ENCODE measurements around the gene FGF14. TPM values are rescaled to one million over a fixed set of nuclear protein-coding genes. Genes with fewer than 3 reads are reported as not detected.

The FGF14 gene
- total RNA-seq, 4 donors from 2014 or later = 0.08 to 1.4 (median 0.22) TPM

- Histone ChIP-seq H3K4me3 (no peak overlapping the region), H3K9me3 (no peaks in the 10 kb centered on the region), H3K36me3 (no peaks in the 10 kb centered on the region), H3K4me1 (no peaks in the 10 kb centered on the region), H3K27ac (no peak overlapping the region), H3K27me3 (no peaks in the 10 kb centered on the region)
- no peak for TF ChIP-seq EP300 (IDR thresholded peaks at IDR 0.05)
- no peak for TF ChIP-seq CTCF (IDR thresholded peaks at IDR 0.05)
- TF ChIP-seq POLR2AphosphoS5 (IDR thresholded peaks at IDR 0.05) = no peak
- no peak for TF ChIP-seq POLR2A (IDR thresholded peaks at IDR 0.05)
- no peak for DNase-seq (ENCODE audit: low spot score in 2 of 2)
- 79% methylated on average over 3 of the region's 3 CpGs for WGBS
Measured at GRCh38 chr13:101728615-101729014, 673.2 kb downstream of the FGF14 start.

GRCh38 chr13:101728021-101728420 is 673.8 kb downstream of the FGF14 start:
- H3K27ac ChIP-seq = no peak overlapping the region

GRCh38 chr13:101727118-101727517 is 674.7 kb downstream of the FGF14 start:
- TF ChIP-seq POLR2A (IDR thresholded peaks at IDR 0.05) (no peak), CTCF (IDR thresholded peaks at IDR 0.05) (no peak), POLR2AphosphoS5 (IDR thresholded peaks at IDR 0.05) (no peak), EP300 (IDR thresholded peaks at IDR 0.05) (no peak)
- no peaks in the 10 kb centered on the region for H3K4me1 ChIP-seq
- H3K4me3 ChIP-seq = no peak overlapping the region
- DNase-seq (ENCODE audit: low spot score in 2 of 2) = no peak
- H3K36me3 ChIP-seq = no peaks in the 10 kb centered on the region
- WGBS = 43% methylated on average over 1 of the region's 1 CpG
- H3K27me3 ChIP-seq = no peaks in the 10 kb centered on the region
- no peak overlapping the region for H3K27ac ChIP-seq
- H3K9me3 ChIP-seq = no peaks in the 10 kb centered on the region

More at GRCh38 chr13:101728021-101728420, 673.8 kb downstream of the FGF14 start:
- H3K4me1 ChIP-seq = no peaks in the 10 kb centered on the region
- H3K36me3 ChIP-seq = no peaks in the 10 kb centered on the region
- H3K27me3 ChIP-seq = no peaks in the 10 kb centered on the region
- H3K4me3 ChIP-seq = no peak overlapping the region
- no peak for DNase-seq (ENCODE audit: low spot score in 2 of 2)
- no peaks in the 10 kb centered on the region for H3K9me3 ChIP-seq
- TF ChIP-seq POLR2A (IDR thresholded peaks at IDR 0.05) (no peak), CTCF (IDR thresholded peaks at IDR 0.05) (no peak), EP300 (IDR thresholded peaks at IDR 0.05) (no peak), POLR2AphosphoS5 (IDR thresholded peaks at IDR 0.05) (no peak)

GRCh38 chr13:101726681-101727080 is 675.2 kb downstream of the FGF14 start:
- TF ChIP-seq CTCF (IDR thresholded peaks at IDR 0.05) (no peak), POLR2AphosphoS5 (IDR thresholded peaks at IDR 0.05) (no peak), POLR2A (IDR thresholded peaks at IDR 0.05) (no peak), EP300 (IDR thresholded peaks at IDR 0.05) (no peak)
- no peak overlapping the region for H3K4me3 ChIP-seq
- 89% methylated on average over 2 of the region's 2 CpGs for WGBS
- no peaks in the 10 kb centered on the region for H3K36me3 ChIP-seq
- H3K4me1 ChIP-seq = no peaks in the 10 kb centered on the region
- H3K9me3 ChIP-seq = no peaks in the 10 kb centered on the region
- H3K27ac ChIP-seq = no peak overlapping the region
- no peaks in the 10 kb centered on the region for H3K27me3 ChIP-seq
- no peak for DNase-seq (ENCODE audit: low spot score in 2 of 2)

- Histone ChIP-seq H3K27me3 (no peaks in the 10 kb centered on the region), H3K36me3 (no peaks in the 10 kb centered on the region), H3K27ac (no peak overlapping the region), H3K4me1 (no peaks in the 10 kb centered on the region), H3K4me3 (no peak overlapping the region), H3K9me3 (no peaks in the 10 kb centered on the region)
- no peak for TF ChIP-seq POLR2AphosphoS5 (IDR thresholded peaks at IDR 0.05)
- no peak for TF ChIP-seq CTCF (IDR thresholded peaks at IDR 0.05)
- TF ChIP-seq EP300 (IDR thresholded peaks at IDR 0.05) = no peak
- no peak for TF ChIP-seq POLR2A (IDR thresholded peaks at IDR 0.05)
- 80% methylated on average over 3 of the region's 3 CpGs for WGBS
- DNase-seq (ENCODE audit: low spot score in 2 of 2) = no peak
Measured at GRCh38 chr13:101718496-101718895, 683.4 kb downstream of the FGF14 start.
